Tibial nerve (tissue), 4 donors: ENCODE results near the gene FOXP4.

ENCODE experiments used
- CTCF ChIP-seq, 5 experiments: fragments of 200-600 bp in 3 of 5; fragments of 450-650 bp in 2 of 5; sonication (generic) in 3 of 5; IDR thresholded peaks; one replicate each; pipeline ENCODE4 v1.5.1; 2016 to 2019; ENCODE audit warnings: antibody characterized with exemption in 5 of 5, mild to moderate bottlenecking in 3 of 5, moderate library complexity in 2 of 5
- EP300 ChIP-seq, 2 donors: sonication (generic); formaldehyde crosslinking; IDR thresholded peaks; one replicate each; pipeline ENCODE4 v1.6.1; 2017; ENCODE audit warnings: antibody characterized with exemption in 2 of 2, mild to moderate bottlenecking in 1 of 2
- POLR2A ChIP-seq, 2 donors: fragments of 450-650 bp; IDR thresholded peaks; one replicate each; pipeline ENCODE4 v1.6.1; 2017; ENCODE audit warnings: antibody characterized with exemption in 2 of 2, mild to moderate bottlenecking in 2 of 2, moderate library complexity in 2 of 2

- TF ChIP-seq POLR2A (IDR thresholded peaks at IDR 0.05): no peak
- TF ChIP-seq CTCF (IDR thresholded peaks at IDR 0.05): no peak
- TF ChIP-seq EP300 (IDR thresholded peaks at IDR 0.05): no peak
These were observed 20.8 kb downstream of the FOXP4 start for GRCh38 chr6:41566961-41567360.
